ENCODE measurements around the gene PDE4D.
A peak's percentile ranks its signal among the peaks of the same experiment; 100 is the strongest.

Gene PDE4D

GRCh38 chr5:59504043-59504442 is 389.5 kb downstream of the PDE4D start:
- no peak overlapping the region for H3K4me3 ChIP-seq (replicated peaks; ENCODE audit: low read depth, low read length)
- no peaks in the 10 kb centered on the region for H3K27me3 ChIP-seq (replicated peaks; ENCODE audit: control insufficient read depth, insufficient read depth, low read length)
- TF ChIP-seq CTCF (IDR thresholded peaks at IDR 0.05; ENCODE audit: insufficient read depth, low read length, poor library complexity, severe bottlenecking) = no peak
- no peaks in the 10 kb centered on the region for H3K36me3 ChIP-seq (ENCODE audit: control insufficient read depth, insufficient read depth, low read length)
- DNase-seq (ENCODE audit: extremely low read depth, insufficient read length) = no peak

GRCh38 chr5:59503220-59503619 is 390.3 kb downstream of the PDE4D start:
- H3K27me3 ChIP-seq (replicated peaks; ENCODE audit: control insufficient read depth, insufficient read depth, low read length) = no peaks in the 10 kb centered on the region
- no peak for TF ChIP-seq CTCF (IDR thresholded peaks at IDR 0.05; ENCODE audit: insufficient read depth, low read length, poor library complexity, severe bottlenecking)
- H3K4me3 ChIP-seq (replicated peaks; ENCODE audit: low read depth, low read length) = no peak overlapping the region
- no peak for DNase-seq (ENCODE audit: extremely low read depth, insufficient read length)
- no peaks in the 10 kb centered on the region for H3K36me3 ChIP-seq (ENCODE audit: control insufficient read depth, insufficient read depth, low read length)

- Histone ChIP-seq H3K4me3 (replicated peaks; ENCODE audit: low read depth, low read length) (no peak overlapping the region), H3K36me3 (ENCODE audit: control insufficient read depth, insufficient read depth, low read length) (no peaks in the 10 kb centered on the region), H3K27me3 (replicated peaks; ENCODE audit: control insufficient read depth, insufficient read depth, low read length) (no peaks in the 10 kb centered on the region)
- no peak for DNase-seq (ENCODE audit: extremely low read depth, insufficient read length)
- TF ChIP-seq CTCF (IDR thresholded peaks at IDR 0.05; ENCODE audit: insufficient read depth, low read length, poor library complexity, severe bottlenecking) = no peak
Observed at GRCh38 chr5:59501316-59501715, 392.2 kb downstream of the PDE4D start.

- Histone ChIP-seq H3K27me3 (replicated peaks; ENCODE audit: control insufficient read depth, insufficient read depth, low read length) (no peaks in the 10 kb centered on the region), H3K4me3 (replicated peaks; ENCODE audit: low read depth, low read length) (no peak overlapping the region), H3K36me3 (ENCODE audit: control insufficient read depth, insufficient read depth, low read length) (no peaks in the 10 kb centered on the region)
- no peak for DNase-seq (ENCODE audit: extremely low read depth, insufficient read length)
- TF ChIP-seq CTCF (IDR thresholded peaks at IDR 0.05; ENCODE audit: insufficient read depth, low read length, poor library complexity, severe bottlenecking) = no peak
Observed at GRCh38 chr5:59500014-59500413, 393.5 kb downstream of the PDE4D start.

GRCh38 chr5:59497207-59497606 is 396.3 kb downstream of the PDE4D start:
- Histone ChIP-seq H3K4me3 (replicated peaks; ENCODE audit: low read depth, low read length) (no peak overlapping the region), H3K36me3 (ENCODE audit: control insufficient read depth, insufficient read depth, low read length) (no peaks in the 10 kb centered on the region), H3K27me3 (replicated peaks; ENCODE audit: control insufficient read depth, insufficient read depth, low read length) (no peaks in the 10 kb centered on the region)
- TF ChIP-seq CTCF (IDR thresholded peaks at IDR 0.05; ENCODE audit: insufficient read depth, low read length, poor library complexity, severe bottlenecking) = no peak
- DNase-seq (ENCODE audit: extremely low read depth, insufficient read length) = no peak

GRCh38 chr5:59496524-59497134 is 396.9 kb downstream of the PDE4D start:
- DNase-seq (ENCODE audit: extremely low read depth, insufficient read length) = peak; percentile 7
- H3K36me3 ChIP-seq (ENCODE audit: control insufficient read depth, insufficient read depth, low read length) = no peaks in the 10 kb centered on the region
- H3K27me3 ChIP-seq (replicated peaks; ENCODE audit: control insufficient read depth, insufficient read depth, low read length) = no peaks in the 10 kb centered on the region
- TF ChIP-seq CTCF (IDR thresholded peaks at IDR 0.05; ENCODE audit: insufficient read depth, low read length, poor library complexity, severe bottlenecking) = peak; percentile 68
- no peak overlapping the region for H3K4me3 ChIP-seq (replicated peaks; ENCODE audit: low read depth, low read length)
